GM12878 (cell line): ENCODE measurements around the gene GNAT1.

Source experiments
- EZH2 ChIP-seq: IDR thresholded peaks from 2 replicates; pipeline ENCODE4 v1.6.1; 2012; ENCODE audit warnings: low read depth, mild to moderate bottlenecking, control low read depth, inconsistent platforms, low read length, borderline replicate concordance; ENCODE audit not compliant: control insufficient read depth
- FOXM1 ChIP-seq: IDR thresholded peaks from 2 replicates; pipeline ENCODE4 v1.6.1; 2012; ENCODE audit warnings: low read depth, mild to moderate bottlenecking, inconsistent platforms, low read length, moderate library complexity
- JUNB ChIP-seq: IDR thresholded peaks from 2 replicates; pipeline ENCODE4 v1.6.1; 2016; ENCODE audit warnings: antibody characterized with exemption, mild to moderate bottlenecking
- KDM1A ChIP-seq: fragments of 200-600 bp; sonication (generic); IDR thresholded peaks from 2 replicates; pipeline ENCODE4 v1.6.1; 2016; ENCODE audit warnings: borderline replicate concordance
- TCF7 ChIP-seq: IDR thresholded peaks from 2 replicates; pipeline ENCODE4 v1.6.1; 2014; ENCODE audit warnings: antibody characterized with exemption, borderline replicate concordance
- YBX1 ChIP-seq: fragments of 450-650 bp; IDR thresholded peaks from 2 replicates; pipeline ENCODE4 v1.6.1; 2016; ENCODE audit warnings: antibody characterized with exemption
- TF ChIP-seq, protein P1 (sequence below), 3 experiments: IDR thresholded peaks in 2 of 3; conservative IDR thresholded peaks in 1 of 3; 2 replicates each; pipeline ENCODE4 v1.5.1; 2011; ENCODE audit warnings: low read depth in 3 of 3, low read length in 3 of 3, mild to moderate bottlenecking in 3 of 3, control low read depth in 2 of 3, moderate library complexity in 2 of 3, inconsistent platforms in 1 of 3, mixed read lengths in 1 of 3; ENCODE audit not compliant: control insufficient read depth in 2 of 3, insufficient read depth in 1 of 3; ENCODE audit errors: extremely low read depth in 1 of 3
- TF ChIP-seq, protein P2 (sequence below): IDR thresholded peaks from 2 replicates; pipeline ENCODE4 v1.6.1; 2012; ENCODE audit warnings: low read length, inconsistent platforms

DNA sequence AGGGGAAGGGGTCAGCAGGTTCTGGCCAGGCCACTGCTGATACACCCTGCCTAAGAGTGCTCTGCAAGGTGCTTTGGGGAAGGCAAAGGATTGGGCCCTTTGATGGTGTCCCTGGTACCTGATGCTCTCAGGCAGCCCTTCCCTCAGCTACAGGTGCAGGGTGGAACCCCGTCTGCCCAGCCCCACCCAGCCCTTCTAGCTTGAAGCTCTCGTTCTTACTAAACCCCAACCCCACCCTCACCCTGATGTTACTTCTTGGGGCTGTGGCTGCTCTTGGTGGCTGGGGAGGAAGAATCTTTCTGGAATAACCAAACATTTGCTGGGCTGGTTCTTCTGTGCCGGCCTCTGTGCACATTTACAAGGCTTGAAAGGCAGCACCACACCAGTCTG is 51.0 kb downstream of the GNAT1 start:
- TF ChIP-seq FOXM1: no peak
- TF ChIP-seq EZH2: no peak
- TF ChIP-seq JUNB: peak; percentile 52; the same call in 1 of the 2 replicates
- no peak for TF ChIP-seq KDM1A
- TF ChIP-seq, protein P1, sequence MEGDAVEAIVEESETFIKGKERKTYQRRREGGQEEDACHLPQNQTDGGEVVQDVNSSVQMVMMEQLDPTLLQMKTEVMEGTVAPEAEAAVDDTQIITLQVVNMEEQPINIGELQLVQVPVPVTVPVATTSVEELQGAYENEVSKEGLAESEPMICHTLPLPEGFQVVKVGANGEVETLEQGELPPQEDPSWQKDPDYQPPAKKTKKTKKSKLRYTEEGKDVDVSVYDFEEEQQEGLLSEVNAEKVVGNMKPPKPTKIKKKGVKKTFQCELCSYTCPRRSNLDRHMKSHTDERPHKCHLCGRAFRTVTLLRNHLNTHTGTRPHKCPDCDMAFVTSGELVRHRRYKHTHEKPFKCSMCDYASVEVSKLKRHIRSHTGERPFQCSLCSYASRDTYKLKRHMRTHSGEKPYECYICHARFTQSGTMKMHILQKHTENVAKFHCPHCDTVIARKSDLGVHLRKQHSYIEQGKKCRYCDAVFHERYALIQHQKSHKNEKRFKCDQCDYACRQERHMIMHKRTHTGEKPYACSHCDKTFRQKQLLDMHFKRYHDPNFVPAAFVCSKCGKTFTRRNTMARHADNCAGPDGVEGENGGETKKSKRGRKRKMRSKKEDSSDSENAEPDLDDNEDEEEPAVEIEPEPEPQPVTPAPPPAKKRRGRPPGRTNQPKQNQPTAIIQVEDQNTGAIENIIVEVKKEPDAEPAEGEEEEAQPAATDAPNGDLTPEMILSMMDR (IDR thresholded peaks at IDR 0.05 in 2 of 3, conservative IDR thresholded peaks at IDR 0.05 in 1 of 3; ENCODE audit: control insufficient read depth in 2 of 3, extremely low read depth in 1 of 3, insufficient read depth in 1 of 3, low read depth in 3 of 3, low read length in 3 of 3): no peak
- no peak for TF ChIP-seq TCF7
- TF ChIP-seq YBX1: no peak
- TF ChIP-seq, protein P2, sequence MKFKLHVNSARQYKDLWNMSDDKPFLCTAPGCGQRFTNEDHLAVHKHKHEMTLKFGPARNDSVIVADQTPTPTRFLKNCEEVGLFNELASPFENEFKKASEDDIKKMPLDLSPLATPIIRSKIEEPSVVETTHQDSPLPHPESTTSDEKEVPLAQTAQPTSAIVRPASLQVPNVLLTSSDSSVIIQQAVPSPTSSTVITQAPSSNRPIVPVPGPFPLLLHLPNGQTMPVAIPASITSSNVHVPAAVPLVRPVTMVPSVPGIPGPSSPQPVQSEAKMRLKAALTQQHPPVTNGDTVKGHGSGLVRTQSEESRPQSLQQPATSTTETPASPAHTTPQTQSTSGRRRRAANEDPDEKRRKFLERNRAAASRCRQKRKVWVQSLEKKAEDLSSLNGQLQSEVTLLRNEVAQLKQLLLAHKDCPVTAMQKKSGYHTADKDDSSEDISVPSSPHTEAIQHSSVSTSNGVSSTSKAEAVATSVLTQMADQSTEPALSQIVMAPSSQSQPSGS: no peak
